ENCODE measurements around the gene RGL1.

Gene RGL1

DNA sequence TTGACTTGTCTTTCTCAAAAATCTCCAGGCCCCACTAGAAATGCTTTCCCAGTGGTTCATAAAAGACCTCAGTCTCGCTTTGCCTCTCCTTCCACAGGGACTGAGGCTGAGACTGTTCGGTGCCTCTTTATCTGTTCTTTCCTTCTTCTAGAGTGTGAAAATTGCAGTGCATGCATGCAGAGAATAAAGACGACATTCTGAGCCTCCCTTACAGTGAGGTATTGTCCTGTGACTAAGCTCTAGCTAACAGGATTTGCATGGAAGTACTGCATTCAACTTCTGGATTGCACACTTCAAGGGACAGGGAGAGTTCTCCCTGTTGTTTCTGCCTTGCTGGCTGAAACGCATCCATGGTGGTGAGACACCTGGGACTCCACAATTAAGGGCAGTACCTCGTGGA lies 163.5 kb downstream of the RGL1 start:
- TF ChIP-seq, protein P1, sequence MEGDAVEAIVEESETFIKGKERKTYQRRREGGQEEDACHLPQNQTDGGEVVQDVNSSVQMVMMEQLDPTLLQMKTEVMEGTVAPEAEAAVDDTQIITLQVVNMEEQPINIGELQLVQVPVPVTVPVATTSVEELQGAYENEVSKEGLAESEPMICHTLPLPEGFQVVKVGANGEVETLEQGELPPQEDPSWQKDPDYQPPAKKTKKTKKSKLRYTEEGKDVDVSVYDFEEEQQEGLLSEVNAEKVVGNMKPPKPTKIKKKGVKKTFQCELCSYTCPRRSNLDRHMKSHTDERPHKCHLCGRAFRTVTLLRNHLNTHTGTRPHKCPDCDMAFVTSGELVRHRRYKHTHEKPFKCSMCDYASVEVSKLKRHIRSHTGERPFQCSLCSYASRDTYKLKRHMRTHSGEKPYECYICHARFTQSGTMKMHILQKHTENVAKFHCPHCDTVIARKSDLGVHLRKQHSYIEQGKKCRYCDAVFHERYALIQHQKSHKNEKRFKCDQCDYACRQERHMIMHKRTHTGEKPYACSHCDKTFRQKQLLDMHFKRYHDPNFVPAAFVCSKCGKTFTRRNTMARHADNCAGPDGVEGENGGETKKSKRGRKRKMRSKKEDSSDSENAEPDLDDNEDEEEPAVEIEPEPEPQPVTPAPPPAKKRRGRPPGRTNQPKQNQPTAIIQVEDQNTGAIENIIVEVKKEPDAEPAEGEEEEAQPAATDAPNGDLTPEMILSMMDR (conservative IDR thresholded peaks at IDR 0.05; ENCODE audit: low read length) = no peak
- no peak overlapping the region for H3K4me3 ChIP-seq (ENCODE audit: low read length)
- DNase-seq (ENCODE audit: low read depth) = no peak

DNA sequence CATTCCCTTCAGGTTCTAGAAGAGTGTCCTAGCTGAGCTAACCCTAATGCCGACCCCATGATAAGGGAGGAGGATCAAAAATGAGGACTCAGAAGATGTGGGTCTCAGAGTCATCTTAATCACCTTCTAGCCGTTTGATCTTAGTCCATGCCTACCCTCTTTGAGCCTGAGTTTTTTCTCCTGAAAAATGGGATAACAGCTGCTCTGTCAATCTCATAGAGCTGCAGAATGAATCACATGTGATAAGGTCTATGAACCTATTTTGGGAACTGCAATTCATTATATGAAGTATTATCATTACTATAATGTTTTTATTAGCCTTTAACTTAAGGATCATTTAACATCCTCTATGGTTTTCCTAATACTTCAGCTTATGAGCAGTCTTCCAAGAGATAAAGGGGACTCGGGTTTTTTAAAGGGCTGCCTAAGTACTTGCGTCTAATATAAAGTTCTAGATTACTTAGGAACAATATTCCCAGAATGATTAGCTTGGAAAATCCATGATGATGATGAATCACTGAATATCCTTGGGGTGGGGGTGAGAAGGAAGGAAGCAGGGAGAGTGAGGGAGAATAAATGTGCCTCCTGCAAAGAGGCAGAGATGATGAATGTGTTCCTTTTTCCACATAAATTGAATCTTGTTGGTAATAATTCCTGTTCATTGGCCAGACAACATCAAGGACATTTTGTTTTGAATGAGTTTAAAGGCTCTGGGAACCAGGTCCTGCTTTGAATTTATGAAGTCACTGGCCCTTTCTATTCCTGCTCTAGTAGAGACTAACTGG lies 165.8 kb downstream of the RGL1 start:
- no peak overlapping the region for H3K4me3 ChIP-seq (ENCODE audit: low read length)
- TF ChIP-seq, protein P1 (conservative IDR thresholded peaks at IDR 0.05; ENCODE audit: low read length) = no peak

DNA sequence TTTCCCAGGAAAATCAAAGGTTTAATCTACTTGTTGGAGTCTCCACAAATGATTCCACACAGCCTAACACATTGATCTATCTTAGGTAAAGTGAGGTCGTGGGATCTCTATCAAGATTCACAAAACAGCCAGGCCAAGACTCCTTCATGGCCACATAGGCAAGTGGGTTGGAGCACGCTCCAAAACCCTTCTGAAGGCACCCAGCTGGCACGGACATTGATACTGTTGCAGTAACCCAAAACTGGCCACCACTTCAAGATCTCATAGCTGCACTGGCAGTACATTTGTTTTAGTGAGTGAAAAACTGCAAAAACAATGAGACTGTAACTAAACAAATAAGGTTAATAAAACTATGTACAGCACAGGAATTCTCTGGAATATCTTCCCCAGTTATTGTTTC lies 170.7 kb downstream of the RGL1 start:
- DNase-seq (ENCODE audit: low read depth) = no peak
- TF ChIP-seq, protein P1 (conservative IDR thresholded peaks at IDR 0.05; ENCODE audit: low read length) = no peak

More for the DNA sequence above, 165.8 kb downstream of the RGL1 start:
- DNase-seq (ENCODE audit: low read depth) = no peak

DNA sequence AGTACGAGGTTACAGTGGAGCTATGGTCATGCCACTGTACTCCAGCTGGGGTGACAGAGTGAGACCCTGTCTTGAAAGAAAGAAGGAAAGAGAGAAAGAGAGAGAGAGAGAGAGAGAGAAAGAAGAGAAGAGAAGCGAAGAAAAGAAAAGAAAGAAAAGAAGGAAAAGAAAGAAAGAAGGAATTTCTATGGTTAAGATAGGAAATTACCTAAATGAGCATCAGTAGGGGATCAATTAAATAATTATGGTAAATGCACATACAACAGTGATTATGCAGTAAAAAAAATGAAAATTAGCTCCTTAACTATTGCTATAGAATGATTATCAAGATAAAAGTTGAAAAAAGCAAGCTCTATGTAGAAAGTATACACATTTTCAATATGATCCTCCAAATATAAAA lies 172.8 kb downstream of the RGL1 start:
- no peak overlapping the region for H3K4me3 ChIP-seq (ENCODE audit: low read length)
- DNase-seq (ENCODE audit: low read depth) = no peak
- TF ChIP-seq, protein P1 (conservative IDR thresholded peaks at IDR 0.05; ENCODE audit: low read length) = no peak

More for the DNA sequence above, 170.7 kb downstream of the RGL1 start:
- H3K4me3 ChIP-seq (ENCODE audit: low read length) = no peak overlapping the region

All from AG10803 (cell line).